CD4-positive, alpha-beta T cell (primary cell): ENCODE data around the gene PPFIBP2. TPM values are rescaled to one million over a fixed set of nuclear protein-coding genes. Genes with fewer than 3 reads are reported as not detected.

Experiments used
- ATAC-seq: fragments of 200-7000 bp; cut with Tn5 transposase; one replicate; pipeline ENCODE4 v1.10.0; 2022; ENCODE audit warnings: mild to moderate bottlenecking; ENCODE audit not compliant: poor library complexity
- CTCF ChIA-PET: fragments of 350-600 bp; sonication (Branson Sonifier 250); formaldehyde crosslinking; loops from one replicate; lab custom pipeline; 2021; ENCODE audit warnings: antibody characterized with exemption, inconsistent platforms; lab: Charles Lee
- POLR2A ChIA-PET: fragments of 350-600 bp; sonication (Branson Sonifier 250); formaldehyde crosslinking; loops from one replicate; lab custom pipeline; 2021; ENCODE audit warnings: antibody characterized with exemption, inconsistent platforms; lab: Charles Lee
- DNase-seq, 14 experiments: peaks; one replicate each; pipeline ENCODE4 v3.0.0-alpha.2; 2013 to 2020; ENCODE audit warnings: mixed read lengths in 2 of 14
- H3K27ac ChIP-seq, 2 donors: one replicate each; pipeline versions ENCODE4 v1.5.1 to v1.7.0; 2013; ENCODE audit warnings: low read length in 2 of 2, low read depth in 1 of 2, mild to moderate bottlenecking in 1 of 2
- H3K27me3 ChIP-seq, 2 experiments: 1 replicate in 1 of 2; 2 replicates in 1 of 2; pipeline versions ENCODE4 v1.6.1 to v1.7.0; 2013; ENCODE audit warnings: low read length in 2 of 2, control low read depth in 1 of 2, mild to moderate bottlenecking in 1 of 2, moderate library complexity in 1 of 2; ENCODE audit not compliant: insufficient read depth in 2 of 2, control insufficient read depth in 1 of 2
- H3K36me3 ChIP-seq: one replicate; pipeline ENCODE4 v1.6.1; 2013; ENCODE audit warnings: low read length, control low read depth; ENCODE audit not compliant: insufficient read depth
- H3K4me1 ChIP-seq: one replicate; pipeline ENCODE4 v1.6.1; 2013; ENCODE audit warnings: low read length, control low read depth; ENCODE audit not compliant: insufficient read depth
- H3K4me3 ChIP-seq: one replicate; pipeline ENCODE4 v1.5.1; 2013; ENCODE audit warnings: mild to moderate bottlenecking, low read length, moderate library complexity
- H3K9me3 ChIP-seq, 2 experiments: 1 replicate in 1 of 2; 2 replicates in 1 of 2; pipeline versions ENCODE4 v1.6.1 to v1.7.0; 2013; ENCODE audit warnings: low read length in 2 of 2, mild to moderate bottlenecking in 2 of 2, control low read depth in 1 of 2, moderate library complexity in 1 of 2; ENCODE audit not compliant: control insufficient read depth in 1 of 2, insufficient read depth in 1 of 2
- H3K27ac Mint-ChIP-seq: one replicate; pipeline ENCODE4 v1.8.0; 2020; ENCODE audit warnings: mixed read lengths
- H3K27me3 Mint-ChIP-seq: one replicate; pipeline ENCODE4 v1.8.0; 2021; ENCODE audit warnings: mixed read lengths
- H3K36me3 Mint-ChIP-seq: one replicate; pipeline ENCODE4 v1.8.0; 2021; ENCODE audit warnings: low read depth, mixed read lengths
- H3K4me1 Mint-ChIP-seq: one replicate; pipeline ENCODE4 v1.8.0; 2021; ENCODE audit warnings: low read depth, mixed read lengths
- H3K4me3 Mint-ChIP-seq: one replicate; pipeline ENCODE4 v1.8.0; 2020; ENCODE audit warnings: mild to moderate bottlenecking, mixed read lengths
- H3K9me3 Mint-ChIP-seq: one replicate; pipeline ENCODE4 v1.8.0; 2020; ENCODE audit warnings: mixed read lengths
- CTCF ChIP-seq: fragments of 200-600 bp; IDR thresholded peaks from one replicate; pipeline ENCODE4 v1.8.0; 2022; ENCODE audit warnings: antibody characterized with exemption, mild to moderate bottlenecking
- intact Hi-C, 2 experiments: fragments of 100-400 bp; cut with DNase I in 1 of 2; cut with micrococcal nuclease in 1 of 2; formaldehyde crosslinking; loops; one replicate each; pipeline versions ENCODE4 v1.15.1 to v1.9.0; 2023 to 2025; cut with DNase I, micrococcal nuclease
- total RNA-seq, 174 experiments: library from RNA in 2 of 174; stranded (reverse) in 2 of 174; gene quantifications; one replicate each; pipeline ENCODE4 v1.2.3 and lab custom pipeline; 2021 to 2026

PPFIBP2 gene
- total RNA-seq, 2 experiments from 2014 or later = 27.0 to 35.9 TPM

GRCh38 chr11:7558046-7558445, 44.2 kb downstream of the PPFIBP2 start:
- Mint-ChIP-seq H3K9me3 (no peaks in the 10 kb centered on the region), H3K36me3 (peaks cover 47% of the 10 kb centered on the region), H3K4me3 (no peak overlapping the region), H3K27ac (no peak overlapping the region), H3K4me1 (peaks cover 5% of the 10 kb centered on the region), H3K27me3 (no peaks in the 10 kb centered on the region)
- intact Hi-C loops = no loop called here
- CTCF ChIA-PET = no interaction called here
- Histone ChIP-seq H3K9me3 (no peaks in the 10 kb centered on the region), H3K4me1 (no peaks in the 10 kb centered on the region), H3K4me3 (no peak overlapping the region), H3K27ac (no peak overlapping the region), H3K36me3 (no peaks in the 10 kb centered on the region), H3K27me3 (no peaks in the 10 kb centered on the region)
- ATAC-seq = no peak
- POLR2A ChIA-PET = no interaction called here
- no peak for DNase-seq
- no peak for TF ChIP-seq CTCF

- Mint-ChIP-seq H3K4me1 (peaks cover 5% of the 10 kb centered on the region), H3K27ac (no peak overlapping the region), H3K4me3 (no peak overlapping the region), H3K36me3 (peaks cover 50% of the 10 kb centered on the region), H3K9me3 (no peaks in the 10 kb centered on the region), H3K27me3 (no peaks in the 10 kb centered on the region)
- no peaks in the 10 kb centered on the region for H3K27me3 ChIP-seq
- no peaks in the 10 kb centered on the region for H3K36me3 ChIP-seq
- H3K27ac ChIP-seq = no peak overlapping the region
- POLR2A ChIA-PET = interaction anchor here (0.6 kb wide), 1 partner anchor 734 kb away, joined by 3 read pairs; no protein-coding TSS in a partner anchor
- H3K9me3 ChIP-seq = no peaks in the 10 kb centered on the region
- no peak for TF ChIP-seq CTCF
- no peaks in the 10 kb centered on the region for H3K4me1 ChIP-seq
- intact Hi-C loops = no loop called here
- ATAC-seq (no peak), DNase-seq (no peak)
- H3K4me3 ChIP-seq = no peak overlapping the region
- CTCF ChIA-PET = no interaction called here
Measured at GRCh38 chr11:7559398-7560283, 45.8 kb downstream of the PPFIBP2 start.

- no peaks in the 10 kb centered on the region for H3K27me3 Mint-ChIP-seq
- no peaks in the 10 kb centered on the region for H3K9me3 ChIP-seq
- H3K4me1 Mint-ChIP-seq = peaks cover 5% of the 10 kb centered on the region
- H3K4me3 ChIP-seq = no peak overlapping the region
- CTCF ChIA-PET = no interaction called here
- POLR2A ChIA-PET = no interaction called here
- H3K27ac Mint-ChIP-seq = no peak overlapping the region
- intact Hi-C loops = no loop called here
- ATAC-seq (no peak), DNase-seq (no peak)
- no peaks in the 10 kb centered on the region for H3K4me1 ChIP-seq
- peaks cover 52% of the 10 kb centered on the region for H3K36me3 Mint-ChIP-seq
- H3K36me3 ChIP-seq = no peaks in the 10 kb centered on the region
- H3K27ac ChIP-seq = no peak overlapping the region
- no peak overlapping the region for H3K4me3 Mint-ChIP-seq
- no peaks in the 10 kb centered on the region for H3K27me3 ChIP-seq
- H3K9me3 Mint-ChIP-seq = no peaks in the 10 kb centered on the region
- no peak for TF ChIP-seq CTCF
Measured at GRCh38 chr11:7561562-7561961, 47.8 kb downstream of the PPFIBP2 start.
